GM19455 (cell line): Measurements from ENCODE around the gene MAT2A.
A peak's percentile ranks its signal among the peaks of the same experiment; 100 is the strongest.
"Not testable (repeated sequence)": the region's sequence is repeated elsewhere in the genome, so short reads cannot be mapped to it uniquely, and the experiment has no call there.

Source experiments
- ATAC-seq: cut with Tn5 transposase; IDR thresholded peaks from one replicate; pipeline ENCODE4 v1.9.1; 2021; ENCODE audit not compliant: unreplicated experiment

MAT2A gene

DNA sequence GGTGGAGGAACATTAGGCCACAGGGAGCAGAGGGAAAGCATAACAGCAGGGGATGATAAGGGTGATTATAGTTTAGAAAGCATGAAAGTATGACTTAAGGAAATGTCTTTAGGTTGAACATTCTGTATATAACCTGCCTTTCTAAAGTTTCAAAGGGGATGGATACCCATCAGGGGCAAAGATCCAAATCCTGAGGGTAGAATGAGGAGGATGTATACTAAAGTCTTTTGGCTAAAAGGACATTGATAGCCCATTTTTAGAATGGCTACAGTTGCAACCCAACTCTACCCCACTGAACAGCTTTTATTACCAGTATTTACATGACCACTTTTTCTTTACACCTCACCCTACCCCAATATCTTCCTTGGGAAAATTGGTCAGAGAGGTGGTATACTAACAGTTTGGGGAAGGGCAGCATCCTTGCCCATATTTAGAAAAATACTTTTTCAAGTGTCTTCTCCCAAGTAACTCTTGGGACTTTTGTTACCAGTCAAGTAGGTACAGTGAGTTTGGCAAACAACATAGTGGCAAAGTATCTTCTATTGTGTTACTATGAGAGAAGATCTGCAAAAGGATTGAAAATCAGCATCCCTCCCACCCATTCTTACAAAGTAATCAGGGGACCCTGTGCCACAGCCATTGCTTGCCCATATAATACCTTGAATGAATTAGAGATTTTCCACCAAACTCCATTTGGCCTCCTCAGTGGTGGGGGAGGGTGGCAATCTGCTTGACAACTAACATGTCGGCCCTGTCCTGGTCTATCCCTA lies 8.3 kb downstream of the MAT2A start:
- no peak for ATAC-seq

DNA sequence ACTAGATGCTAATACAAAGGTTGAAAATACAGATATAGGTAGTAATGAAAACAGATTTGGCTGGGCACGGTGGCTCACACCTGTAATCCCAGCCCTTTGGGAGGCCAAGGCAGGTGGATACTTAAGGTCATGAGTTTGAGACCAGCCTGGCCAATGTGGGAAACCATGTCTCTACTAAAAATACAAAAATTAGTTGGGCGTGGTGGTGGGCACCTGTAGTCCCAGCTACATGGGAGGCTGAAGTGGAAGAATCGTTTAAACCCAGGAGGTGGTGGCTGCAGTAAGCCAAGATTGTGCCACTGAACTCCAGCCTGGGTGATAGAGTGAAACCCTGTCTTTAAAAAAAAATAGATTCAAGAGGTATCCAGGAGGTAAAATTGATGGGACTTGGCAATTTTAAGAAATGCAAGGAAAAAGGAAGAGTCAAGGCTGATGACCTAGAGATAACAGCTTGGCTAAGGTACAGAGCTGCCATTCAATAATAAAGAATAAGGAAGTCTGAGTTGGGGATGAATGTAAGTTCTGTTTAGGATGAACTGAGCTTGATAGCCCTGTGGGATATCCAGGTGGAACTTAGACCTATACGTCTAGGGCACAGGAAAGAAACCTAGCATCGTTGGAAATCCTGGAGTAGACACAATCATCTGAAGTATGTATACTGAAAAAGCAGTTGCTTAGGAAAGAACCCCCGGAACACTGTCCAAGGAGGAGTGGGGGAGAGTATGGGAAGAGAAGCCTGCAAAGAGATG lies 9.1 kb downstream of the MAT2A start:
- ATAC-seq: no peak

- ATAC-seq: no peak
Measured at GRCh38 chr2:85548608-85548900, 9.6 kb downstream of the MAT2A start.

GRCh38 chr2:85549095-85549494 lies 10.1 kb downstream of the MAT2A start:
- ATAC-seq: no peak

GRCh38 chr2:85549826-85550225 lies 10.9 kb downstream of the MAT2A start:
- no peak for ATAC-seq

DNA sequence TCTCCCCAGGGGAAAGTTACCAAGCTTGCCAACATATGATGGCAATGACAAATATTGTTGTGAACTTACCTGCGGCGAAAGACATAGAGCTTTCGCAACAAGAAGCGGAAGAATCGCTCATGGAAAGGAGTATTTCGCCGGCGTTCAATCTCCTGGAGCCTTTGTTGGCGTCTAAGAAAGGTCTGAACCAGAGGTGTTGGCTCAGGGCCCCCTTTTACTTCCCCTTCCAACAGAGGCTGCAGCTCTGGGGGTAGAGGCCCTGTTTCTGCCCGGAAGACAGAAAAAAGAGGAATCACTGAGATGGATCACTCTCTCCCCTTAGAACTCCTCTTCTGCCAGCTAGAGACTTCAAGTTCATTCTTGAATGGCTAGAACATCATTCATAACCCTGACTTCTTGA lies 11.5 kb downstream of the MAT2A start:
- no peak for ATAC-seq

GRCh38 chr2:85551698-85552678 lies 13.0 kb downstream of the MAT2A start:
- peak; percentile 72 for ATAC-seq

GRCh38 chr2:85553184-85553583 lies 14.2 kb downstream of the MAT2A start:
- ATAC-seq: no peak

DNA sequence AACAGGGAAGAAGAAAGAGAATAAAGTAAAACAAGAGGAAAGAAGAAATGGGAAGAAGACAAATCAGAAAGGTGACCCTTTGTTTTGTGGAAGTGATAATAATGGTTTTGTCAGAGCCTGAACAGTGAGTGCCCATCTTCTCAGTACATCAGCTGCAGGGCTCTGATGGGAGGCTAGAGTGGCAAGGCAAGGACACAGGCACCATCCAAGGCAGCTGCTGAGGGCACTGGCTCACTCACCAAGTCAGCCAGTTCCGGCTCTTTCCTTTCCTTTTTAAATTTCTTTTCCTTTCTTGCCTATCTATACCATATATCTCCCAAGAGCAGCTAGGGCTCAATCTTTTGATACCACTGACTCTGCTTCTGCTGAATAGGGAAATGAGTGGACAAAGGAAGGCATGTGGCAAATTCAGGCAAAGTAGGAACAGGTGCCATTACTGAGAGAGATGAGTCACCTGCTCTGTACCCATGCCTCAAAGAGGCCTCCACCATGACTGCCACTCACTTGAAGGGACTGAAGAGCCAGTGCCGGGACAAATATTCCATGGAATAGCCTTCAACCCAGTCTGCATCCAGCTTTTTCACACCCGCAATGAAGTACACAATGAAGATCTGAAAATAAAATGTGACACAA lies 16.1 kb downstream of the MAT2A start:
- ATAC-seq: no peak

DNA sequence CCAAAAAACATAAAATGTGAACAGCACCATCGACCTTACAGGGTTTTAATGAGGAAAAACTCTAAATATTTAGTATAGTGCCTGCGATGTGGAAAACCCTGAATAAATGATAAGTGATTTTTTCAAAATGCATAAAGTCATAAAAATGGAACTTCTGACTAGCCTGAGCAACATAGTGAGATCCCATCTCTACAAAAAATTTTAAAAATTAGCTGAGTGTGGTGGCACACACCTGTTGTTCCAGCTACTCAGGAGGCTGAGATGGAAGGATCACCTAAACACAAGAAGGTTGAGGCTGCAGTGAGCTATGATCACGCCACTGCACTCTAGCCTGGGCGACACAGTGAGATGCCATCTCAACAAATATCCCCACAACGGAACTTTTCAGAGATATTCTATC lies 18.2 kb downstream of the MAT2A start:
- ATAC-seq: no peak

DNA sequence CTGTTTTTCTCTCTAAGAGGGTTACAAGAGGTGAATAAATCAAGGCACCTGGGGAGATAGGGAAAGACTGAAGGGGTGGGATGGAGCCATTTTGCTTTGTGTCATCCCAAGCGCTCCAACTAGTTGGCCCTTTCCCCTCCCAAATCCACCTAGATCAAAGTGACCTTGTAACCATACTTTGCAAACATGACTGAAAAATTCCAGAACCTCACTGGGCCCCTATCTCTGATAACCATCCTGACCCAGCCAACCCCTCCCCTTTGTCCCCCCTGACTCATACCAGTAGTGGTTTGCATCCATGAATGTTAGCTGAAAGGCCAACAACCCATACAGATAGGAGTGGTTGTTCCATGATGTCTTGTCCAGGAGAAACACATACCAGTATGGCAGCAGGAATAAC lies 19.2 kb downstream of the MAT2A start:
- no peak for ATAC-seq

- not testable (repeated sequence) for ATAC-seq
Measured at GRCh38 chr2:85560403-85560726, 21.4 kb downstream of the MAT2A start.

GRCh38 chr2:85560812-85561279 lies 21.9 kb downstream of the MAT2A start:
- ATAC-seq: peak; percentile 16

DNA sequence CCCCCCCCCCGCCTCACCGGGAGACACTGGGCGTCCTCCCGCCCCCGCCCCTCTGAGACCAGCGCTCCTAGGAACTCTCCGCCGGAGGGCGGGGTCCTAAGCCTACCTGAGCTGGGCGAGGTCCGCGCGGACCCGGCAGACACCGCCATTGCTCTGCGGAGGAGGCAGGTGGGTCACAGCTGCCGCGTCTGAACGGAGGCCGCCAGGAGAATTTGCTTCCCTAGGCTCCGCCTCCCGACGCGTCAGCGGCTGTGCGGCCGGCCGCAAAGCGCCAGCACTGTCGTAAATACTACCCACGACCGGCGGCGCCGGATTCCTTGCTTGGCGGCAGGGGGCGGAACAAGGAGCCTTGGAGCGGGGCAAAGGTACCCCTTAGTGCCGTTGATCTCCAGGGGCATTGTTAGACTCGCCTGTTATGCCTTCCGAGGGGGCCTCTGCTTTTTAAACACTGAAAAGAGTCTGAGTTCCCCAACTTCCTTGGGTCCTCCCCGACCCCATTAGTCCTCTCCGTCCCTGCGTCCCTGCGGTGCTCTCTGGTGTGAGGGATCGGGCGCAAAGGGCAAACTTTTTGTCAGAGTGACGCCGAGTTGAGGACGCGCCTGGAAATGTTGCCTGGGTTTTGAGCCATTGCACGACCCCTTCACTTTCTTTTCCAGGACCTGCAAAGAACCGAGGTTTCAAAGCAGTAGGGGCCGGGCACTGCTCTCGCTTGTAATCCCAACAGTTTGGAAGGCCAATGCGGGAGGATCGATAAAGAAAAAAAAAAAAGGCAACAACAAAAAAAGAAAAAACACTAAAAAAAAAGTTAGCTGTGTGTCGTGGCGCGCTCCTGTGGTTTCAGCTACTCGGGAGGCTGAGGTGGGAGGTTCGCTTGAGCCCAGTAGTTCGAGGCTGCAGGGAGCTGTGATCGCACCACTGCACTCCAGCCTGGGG lies 22.6 kb downstream of the MAT2A start, which contains the start of gene GGCX:
TSS of gene GGCX (minus strand) at position 214 of the 933 bp plus-strand sequence. CDS start at position 149, 65 bp downstream.
- ATAC-seq: peak; percentile 92

DNA sequence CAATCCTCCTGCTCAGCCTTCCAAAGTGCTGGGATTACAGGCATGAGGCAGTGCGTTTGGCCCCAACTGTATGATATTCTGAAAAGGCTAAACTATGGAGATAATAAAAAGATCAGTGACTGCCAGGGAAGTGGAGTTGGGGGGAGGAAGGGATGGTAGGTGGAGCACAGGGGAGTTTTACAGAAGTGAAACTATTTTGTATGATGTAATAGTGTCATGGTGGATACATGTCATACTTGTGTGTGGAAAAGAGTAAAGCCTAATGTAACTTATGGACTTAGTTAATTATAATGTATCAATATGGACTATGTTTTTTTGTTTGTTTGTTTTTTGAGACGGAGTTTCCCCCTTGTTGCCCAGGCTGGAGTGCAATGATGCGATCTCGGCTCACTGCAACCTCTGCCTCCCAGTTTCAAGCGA lies 25.2 kb downstream of the MAT2A start:
- no peak for ATAC-seq

DNA sequence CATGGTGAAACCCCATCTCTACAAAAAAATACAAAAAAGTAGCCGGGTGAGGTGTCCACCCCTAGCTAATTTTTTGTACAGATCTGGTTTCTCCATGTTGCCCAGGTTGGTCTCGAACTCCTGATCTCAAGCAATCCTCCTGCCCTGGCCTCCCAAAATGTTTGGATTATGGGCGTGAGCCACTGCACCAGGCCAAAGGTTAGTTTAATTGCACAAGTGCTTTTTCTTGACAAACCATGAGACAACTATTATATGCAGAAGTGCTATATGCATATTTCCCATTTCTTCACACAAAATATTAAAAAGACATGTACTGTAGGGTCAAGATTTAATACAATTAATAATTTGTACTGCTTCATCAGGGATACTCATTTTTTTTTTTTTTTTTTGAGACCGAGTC lies 27.3 kb downstream of the MAT2A start:
- ATAC-seq: no peak

- no peak for ATAC-seq
Measured at GRCh38 chr2:85575739-85576138, 36.8 kb downstream of the MAT2A start.

DNA sequence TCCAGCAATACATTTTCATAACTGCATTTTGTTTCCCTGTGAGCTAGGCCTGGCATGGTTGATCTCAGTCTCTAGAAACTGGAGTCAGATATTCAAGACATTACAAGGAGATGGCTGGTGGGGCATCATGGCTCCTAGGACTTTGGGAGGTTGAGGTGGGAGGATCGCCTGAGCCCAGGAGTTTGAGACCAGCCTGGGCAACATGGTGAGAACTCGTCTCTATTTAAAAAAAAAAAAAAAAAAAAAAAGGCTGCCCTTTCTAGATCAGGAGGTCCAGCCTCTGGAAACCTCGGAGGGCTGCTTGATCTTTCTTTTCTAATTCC lies 38.1 kb downstream of the MAT2A start:
- no peak for ATAC-seq

GRCh38 chr2:85577386-85578242 lies 38.6 kb downstream of the MAT2A start, which contains the start of gene VAMP8:
Gene VAMP8 (plus strand): TSS chr2:85577586. CDS start chr2:85577647, 61 bp downstream.
- ATAC-seq: peak; percentile 54
